Immature natural killer cell (primary cell): ENCODE results near the gene SDR9C7. TPM values are rescaled to one million over a fixed set of nuclear protein-coding genes. Genes with fewer than 3 reads are reported as not detected.
"Not testable (repeated sequence)": the region's sequence is repeated elsewhere in the genome, so short reads cannot be mapped to it uniquely, and the experiment has no call there.

Experiments used
- DNase-seq, 3 donors: peaks; one replicate each; pipeline ENCODE4 v3.0.0; 2022; ENCODE audit warnings: mixed read lengths in 1 of 3
- H3K27ac Mint-ChIP-seq, 6 donors: one replicate each; pipeline ENCODE4 v1.8.0; 2020; ENCODE audit warnings: mixed read lengths in 6 of 6, mild to moderate bottlenecking in 5 of 6, inconsistent platforms in 4 of 6, moderate library complexity in 3 of 6
- H3K27me3 Mint-ChIP-seq, 3 donors: one replicate each; pipeline ENCODE4 v1.8.0; 2020 to 2021; ENCODE audit warnings: low read depth in 3 of 3, mild to moderate bottlenecking in 3 of 3, mixed read lengths in 3 of 3, moderate library complexity in 3 of 3, inconsistent platforms in 1 of 3
- H3K36me3 Mint-ChIP-seq, 3 donors: one replicate each; pipeline ENCODE4 v1.8.0; 2020; ENCODE audit warnings: mixed read lengths in 3 of 3, inconsistent platforms in 2 of 3, mild to moderate bottlenecking in 2 of 3
- H3K4me1 Mint-ChIP-seq, 2 donors: one replicate each; pipeline ENCODE4 v1.8.0; 2020; ENCODE audit warnings: inconsistent platforms in 2 of 2, mild to moderate bottlenecking in 2 of 2, mixed read lengths in 2 of 2, moderate library complexity in 1 of 2
- H3K4me3 Mint-ChIP-seq, 5 donors: one replicate each; pipeline ENCODE4 v1.8.0; 2020; ENCODE audit warnings: mild to moderate bottlenecking in 5 of 5, mixed read lengths in 5 of 5, inconsistent platforms in 3 of 5, moderate library complexity in 3 of 5
- H3K9me3 Mint-ChIP-seq, 6 donors: one replicate each; pipeline ENCODE4 v1.8.0; 2020; ENCODE audit warnings: mild to moderate bottlenecking in 6 of 6, mixed read lengths in 6 of 6, inconsistent platforms in 4 of 6, moderate library complexity in 3 of 6
- polyA plus RNA-seq, 3 donors: library from polyadenylated mRNA; unstranded; fragments of 300-500 nt; fragmentation: Illumina TruSeq; gene quantifications; one replicate each; pipeline ENCODE4 v1.2.3, GENCODE V29; 2021

Gene SDR9C7
- polyA plus RNA-seq, 3 donors from 2014 or later = not detected

- peaks cover 0 to 9% (median under 1%) of the 10 kb centered on the region in 6 donors for H3K9me3 Mint-ChIP-seq
- H3K36me3 Mint-ChIP-seq = peaks cover 0 to 4% (median 0%) of the 10 kb centered on the region in 3 donors
- DNase-seq = no peak
- peaks cover 0 to 14% (median 3%) of the 10 kb centered on the region in 3 donors for H3K27me3 Mint-ChIP-seq
- H3K4me1 Mint-ChIP-seq = no peaks in the 10 kb centered on the region
- H3K27ac Mint-ChIP-seq = no peak overlapping the region
- no peak overlapping the region for H3K4me3 Mint-ChIP-seq
These were observed 17.2 kb downstream of the SDR9C7 start for GRCh38 chr12:56916996-56917333.

GRCh38 chr12:56916296-56916995 is 17.8 kb downstream of the SDR9C7 start:
- H3K27ac Mint-ChIP-seq = no peak overlapping the region
- DNase-seq = no peak
- peaks cover 0 to 9% (median under 1%) of the 10 kb centered on the region in 6 donors for H3K9me3 Mint-ChIP-seq
- peaks cover 0 to 15% (median 3%) of the 10 kb centered on the region in 3 donors for H3K27me3 Mint-ChIP-seq
- H3K4me3 Mint-ChIP-seq = no peak overlapping the region
- H3K4me1 Mint-ChIP-seq = no peaks in the 10 kb centered on the region
- peaks cover 0 to 3% (median 0%) of the 10 kb centered on the region in 3 donors for H3K36me3 Mint-ChIP-seq

GRCh38 chr12:56914724-56915123 is 19.5 kb downstream of the SDR9C7 start:
- peaks cover 0 to 4% (median under 1%) of the 10 kb centered on the region in 6 donors for H3K9me3 Mint-ChIP-seq
- H3K4me3 Mint-ChIP-seq = no peak overlapping the region
- peaks cover 0 to 14% (median 3%) of the 10 kb centered on the region in 3 donors for H3K27me3 Mint-ChIP-seq
- no peak for DNase-seq
- H3K4me1 Mint-ChIP-seq = no peaks in the 10 kb centered on the region
- no peak overlapping the region for H3K27ac Mint-ChIP-seq
- peaks cover 0 to 2% (median 0%) of the 10 kb centered on the region in 3 donors for H3K36me3 Mint-ChIP-seq

- no peak overlapping the region for H3K4me3 Mint-ChIP-seq
- H3K27me3 Mint-ChIP-seq = peaks cover 0 to 16% (median 3%) of the 10 kb centered on the region in 3 donors
- H3K9me3 Mint-ChIP-seq = peaks cover 0 to 7% (median under 1%) of the 10 kb centered on the region in 6 donors
- no peak for DNase-seq
- H3K36me3 Mint-ChIP-seq = peaks cover 0 to 4% (median 0%) of the 10 kb centered on the region in 3 donors
- H3K4me1 Mint-ChIP-seq = no peaks in the 10 kb centered on the region
- no peak overlapping the region for H3K27ac Mint-ChIP-seq
These were observed 20.0 kb downstream of the SDR9C7 start for GRCh38 chr12:56914256-56914655.

GRCh38 chr12:56909403-56909802 is 24.8 kb downstream of the SDR9C7 start:
- not testable (repeated sequence) for H3K4me1 Mint-ChIP-seq, H3K36me3 Mint-ChIP-seq, H3K27ac Mint-ChIP-seq, DNase-seq, H3K9me3 Mint-ChIP-seq, H3K4me3 Mint-ChIP-seq, H3K27me3 Mint-ChIP-seq

- H3K9me3 Mint-ChIP-seq = peaks cover 0 to 7% (median 0%) of the 10 kb centered on the region in 6 donors
- no peaks in the 10 kb centered on the region for H3K4me1 Mint-ChIP-seq
- H3K27me3 Mint-ChIP-seq = peaks cover 3 to 6% (median 5%) of the 10 kb centered on the region in 3 donors
- DNase-seq = no peak
- no peak overlapping the region for H3K27ac Mint-ChIP-seq
- peaks cover 0 to 4% (median 0%) of the 10 kb centered on the region in 3 donors for H3K36me3 Mint-ChIP-seq
- H3K4me3 Mint-ChIP-seq = no peak overlapping the region
These were observed 26.1 kb downstream of the SDR9C7 start for GRCh38 chr12:56908136-56908535.

GRCh38 chr12:56905852-56906251 is 28.4 kb downstream of the SDR9C7 start:
- H3K4me3 Mint-ChIP-seq = no peak overlapping the region
- H3K9me3 Mint-ChIP-seq = peaks cover 0 to 15% (median 7%) of the 10 kb centered on the region in 6 donors
- no peak overlapping the region for H3K27ac Mint-ChIP-seq

GRCh38 chr12:56903374-56903773 is 30.8 kb downstream of the SDR9C7 start:
- peaks cover 0 to 25% (median 14%) of the 10 kb centered on the region in 6 donors for H3K9me3 Mint-ChIP-seq
- peaks cover 2 to 5% (median 3%) of the 10 kb centered on the region in 3 donors for H3K27me3 Mint-ChIP-seq
- H3K4me3 Mint-ChIP-seq = no peak overlapping the region
- DNase-seq = no peak
- H3K4me1 Mint-ChIP-seq = no peaks in the 10 kb centered on the region
- H3K27ac Mint-ChIP-seq = no peak overlapping the region
- peaks cover 4% of the 10 kb centered on the region in 3 donors for H3K36me3 Mint-ChIP-seq

More at GRCh38 chr12:56905852-56906251, 28.4 kb downstream of the SDR9C7 start:
- no peak for DNase-seq
- H3K27me3 Mint-ChIP-seq = peaks cover 3 to 5% (median 4%) of the 10 kb centered on the region in 3 donors
- peaks cover 4 to 8% (median 4%) of the 10 kb centered on the region in 3 donors for H3K36me3 Mint-ChIP-seq
- no peaks in the 10 kb centered on the region for H3K4me1 Mint-ChIP-seq

- H3K4me3 Mint-ChIP-seq, H3K27me3 Mint-ChIP-seq, H3K36me3 Mint-ChIP-seq, H3K4me1 Mint-ChIP-seq, DNase-seq, H3K27ac Mint-ChIP-seq: not testable (repeated sequence)
- peaks cover 3 to 25% (median 14%) of the 10 kb centered on the region in 6 donors for H3K9me3 Mint-ChIP-seq
These were observed 32.9 kb downstream of the SDR9C7 start for GRCh38 chr12:56901313-56901712.

GRCh38 chr12:56900583-56900982 is 33.6 kb downstream of the SDR9C7 start:
- H3K9me3 Mint-ChIP-seq = peaks cover 3 to 25% (median 14%) of the 10 kb centered on the region in 6 donors
- H3K4me3 Mint-ChIP-seq = no peak overlapping the region
- no peak for DNase-seq
- no peaks in the 10 kb centered on the region for H3K4me1 Mint-ChIP-seq
- H3K27ac Mint-ChIP-seq = no peak overlapping the region
- H3K36me3 Mint-ChIP-seq = peaks cover 4% of the 10 kb centered on the region in 3 donors
- peaks cover 0 to 8% (median 3%) of the 10 kb centered on the region in 3 donors for H3K27me3 Mint-ChIP-seq

GRCh38 chr12:56898938-56899337 is 35.3 kb downstream of the SDR9C7 start:
- H3K9me3 Mint-ChIP-seq = peaks cover 3 to 25% (median 14%) of the 10 kb centered on the region in 6 donors
- DNase-seq = no peak

GRCh38 chr12:56897844-56898361 is 36.3 kb downstream of the SDR9C7 start:
- Mint-ChIP-seq H3K27me3 (peaks cover 0 to 10% (median 0%) of the 10 kb centered on the region in 3 donors), H3K4me3 (no peak overlapping the region), H3K9me3 (peaks cover 3 to 25% (median 14%) of the 10 kb centered on the region in 6 donors), H3K27ac (no peak overlapping the region), H3K4me1 (no peaks in the 10 kb centered on the region), H3K36me3 (peaks cover 4% of the 10 kb centered on the region in 3 donors)
- DNase-seq = no peak

More at GRCh38 chr12:56898938-56899337, 35.3 kb downstream of the SDR9C7 start:
- Mint-ChIP-seq H3K27ac (no peak overlapping the region), H3K4me3 (no peak overlapping the region), H3K36me3 (peaks cover 4% of the 10 kb centered on the region in 3 donors), H3K4me1 (no peaks in the 10 kb centered on the region), H3K27me3 (peaks cover 0 to 8% (median 0%) of the 10 kb centered on the region in 3 donors)

GRCh38 chr12:56896082-56896481 is 38.1 kb downstream of the SDR9C7 start:
- DNase-seq = no peak
- Mint-ChIP-seq H3K4me1 (no peaks in the 10 kb centered on the region), H3K27me3 (peaks cover 0 to 13% (median 0%) of the 10 kb centered on the region in 3 donors), H3K9me3 (peaks cover 3 to 15% (median 9%) of the 10 kb centered on the region in 6 donors), H3K27ac (no peak overlapping the region), H3K36me3 (peaks cover 0 to under 1% (median 0%) of the 10 kb centered on the region in 3 donors), H3K4me3 (no peak overlapping the region)

GRCh38 chr12:56894698-56895368 is 39.4 kb downstream of the SDR9C7 start:
- Mint-ChIP-seq H3K4me1 (no peaks in the 10 kb centered on the region), H3K27me3 (peaks cover 0 to 23% (median 1%) of the 10 kb centered on the region in 3 donors), H3K36me3 (no peaks in the 10 kb centered on the region), H3K27ac (no peak overlapping the region), H3K9me3 (peaks cover 0 to 9% (median 6%) of the 10 kb centered on the region in 6 donors), H3K4me3 (no peak overlapping the region)
- DNase-seq = no peak
